Mesothelial cell of epicardium (in vitro differentiated cells): ENCODE data around the gene GZMM. TPM values are rescaled to one million over a fixed set of nuclear protein-coding genes. Genes with fewer than 3 reads are reported as not detected.

Source experiments
- DNase-seq, 2 experiments: peaks; one replicate each; pipeline ENCODE4 v3.0.0; 2021; ENCODE audit warnings: low spot score in 2 of 2; ENCODE audit not compliant: unreplicated experiment in 2 of 2
- H3K27ac Mint-ChIP-seq: 2 replicates; pipeline ENCODE4 v1.8.0; 2021; ENCODE audit warnings: mixed read lengths
- H3K27me3 Mint-ChIP-seq: 2 replicates; pipeline ENCODE4 v1.8.0; 2021; ENCODE audit warnings: low read depth, mixed read lengths
- H3K36me3 Mint-ChIP-seq: 2 replicates; pipeline ENCODE4 v1.8.0; 2021; ENCODE audit warnings: mixed read lengths
- H3K4me1 Mint-ChIP-seq: 2 replicates; pipeline ENCODE4 v1.8.0; 2021; ENCODE audit warnings: mixed read lengths
- H3K4me3 Mint-ChIP-seq: 2 replicates; pipeline ENCODE4 v1.8.0; 2021; ENCODE audit warnings: mild to moderate bottlenecking, moderate library complexity, mixed read lengths
- H3K9me3 Mint-ChIP-seq: 2 replicates; pipeline ENCODE4 v1.8.0; 2021; ENCODE audit warnings: mixed read lengths
- total RNA-seq: library from RNA; stranded (reverse); gene quantifications from 3 replicates; pipeline ENCODE4 v1.2.1, GENCODE V29; 2021
- TF ChIP-seq, protein P1 (sequence below): fragments of 200-600 bp; sonication (generic); IDR thresholded peaks from one replicate; pipeline ENCODE4 v1.5.0; 2021; ENCODE audit warnings: antibody characterized with exemption; ENCODE audit not compliant: unreplicated experiment

Gene GZMM
- total RNA-seq, 1 donor from 2014 or later: 0.40 TPM

DNA sequence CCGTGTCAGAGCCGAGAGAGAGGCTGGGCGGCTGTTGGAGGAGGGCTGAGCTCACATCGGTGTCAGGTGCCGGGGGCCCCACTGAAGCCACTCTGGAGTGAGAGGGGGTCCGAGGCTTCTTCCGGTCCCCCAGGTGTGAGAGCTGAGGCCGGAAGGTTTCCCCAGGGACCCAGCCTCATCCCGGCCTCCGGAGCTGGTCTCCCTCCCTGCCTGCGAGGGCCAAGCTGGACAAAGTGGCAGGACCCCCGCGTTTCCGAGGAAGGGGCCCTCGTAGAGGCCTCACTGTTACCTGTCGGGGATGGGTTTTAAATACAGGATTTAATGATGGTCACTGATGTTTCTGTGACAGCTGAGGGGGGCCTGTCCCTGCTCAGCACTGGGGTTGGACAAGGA is 52.4 kb downstream of the GZMM start:
- no peak for DNase-seq
- Mint-ChIP-seq H3K4me1 (peaks cover 3% of the 10 kb centered on the region), H3K27ac (no peak overlapping the region), H3K36me3 (no peaks in the 10 kb centered on the region), H3K27me3 (peaks cover 51% of the 10 kb centered on the region), H3K4me3 (no peak overlapping the region), H3K9me3 (no peaks in the 10 kb centered on the region)
- TF ChIP-seq, protein P1, sequence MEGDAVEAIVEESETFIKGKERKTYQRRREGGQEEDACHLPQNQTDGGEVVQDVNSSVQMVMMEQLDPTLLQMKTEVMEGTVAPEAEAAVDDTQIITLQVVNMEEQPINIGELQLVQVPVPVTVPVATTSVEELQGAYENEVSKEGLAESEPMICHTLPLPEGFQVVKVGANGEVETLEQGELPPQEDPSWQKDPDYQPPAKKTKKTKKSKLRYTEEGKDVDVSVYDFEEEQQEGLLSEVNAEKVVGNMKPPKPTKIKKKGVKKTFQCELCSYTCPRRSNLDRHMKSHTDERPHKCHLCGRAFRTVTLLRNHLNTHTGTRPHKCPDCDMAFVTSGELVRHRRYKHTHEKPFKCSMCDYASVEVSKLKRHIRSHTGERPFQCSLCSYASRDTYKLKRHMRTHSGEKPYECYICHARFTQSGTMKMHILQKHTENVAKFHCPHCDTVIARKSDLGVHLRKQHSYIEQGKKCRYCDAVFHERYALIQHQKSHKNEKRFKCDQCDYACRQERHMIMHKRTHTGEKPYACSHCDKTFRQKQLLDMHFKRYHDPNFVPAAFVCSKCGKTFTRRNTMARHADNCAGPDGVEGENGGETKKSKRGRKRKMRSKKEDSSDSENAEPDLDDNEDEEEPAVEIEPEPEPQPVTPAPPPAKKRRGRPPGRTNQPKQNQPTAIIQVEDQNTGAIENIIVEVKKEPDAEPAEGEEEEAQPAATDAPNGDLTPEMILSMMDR: no peak

DNA sequence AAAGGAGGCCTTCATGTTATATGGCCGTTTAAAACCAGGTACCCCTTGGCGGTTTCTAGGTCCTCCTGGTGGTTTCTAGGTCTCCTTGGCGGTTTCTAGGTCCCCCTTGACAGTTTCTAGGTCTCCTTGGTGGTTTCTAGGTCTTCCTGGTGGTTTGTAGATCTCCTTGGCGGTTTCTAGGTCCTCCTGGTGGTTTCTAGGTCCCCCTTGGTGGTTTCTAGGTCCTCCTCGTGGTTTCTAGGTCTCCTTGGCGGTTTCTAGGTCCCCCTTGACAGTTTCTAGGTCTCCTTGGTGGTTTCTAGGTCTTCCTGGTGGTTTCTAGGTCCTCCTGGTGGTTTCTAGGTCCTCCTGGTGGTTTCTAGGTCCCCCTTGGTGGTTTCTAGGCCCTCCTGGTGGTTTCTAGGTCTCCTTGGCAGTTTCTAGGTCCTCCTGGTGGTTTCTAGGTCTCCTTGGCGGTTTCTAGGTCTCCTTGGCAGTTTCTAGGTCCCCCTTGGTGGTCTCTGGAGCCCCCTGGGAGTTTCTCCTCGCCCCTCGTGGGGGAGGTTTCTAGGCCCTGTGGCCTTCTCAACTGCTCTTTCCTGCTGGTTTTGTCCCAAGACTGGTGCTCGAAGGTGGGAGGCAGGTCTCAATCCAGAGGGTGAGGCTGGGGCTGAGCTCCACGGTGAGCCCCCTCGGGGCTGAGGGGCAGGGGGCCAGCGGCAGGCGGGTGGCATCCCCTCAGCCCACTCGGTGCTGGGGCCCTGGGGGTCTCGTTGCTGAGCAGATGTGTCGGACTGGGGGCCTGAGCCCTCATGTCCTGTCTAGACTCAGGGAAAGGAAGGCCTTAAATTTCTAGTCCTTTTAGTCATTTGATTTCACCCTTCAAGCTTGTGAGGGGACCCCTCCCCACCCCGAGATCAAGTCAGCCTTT is 53.8 kb downstream of the GZMM start:
- TF ChIP-seq, protein P1: no peak
- DNase-seq: no peak
- no peak overlapping the region for H3K4me3 Mint-ChIP-seq
- H3K36me3 Mint-ChIP-seq: no peaks in the 10 kb centered on the region
- no peak overlapping the region for H3K27ac Mint-ChIP-seq
- H3K9me3 Mint-ChIP-seq: no peaks in the 10 kb centered on the region
- H3K27me3 Mint-ChIP-seq: peaks cover 37% of the 10 kb centered on the region
- H3K4me1 Mint-ChIP-seq: no peaks in the 10 kb centered on the region

Other genes with a start within 250 kb of the GZMM start
- gene MIER2, start 199.3 kb upstream of the GZMM start, total RNA-seq: 47.1 to 50.5 TPM (median 47.6 TPM) in 3 replicates
- gene C2CD4C, start 134.9 kb upstream of the GZMM start, total RNA-seq: 7.8 to 8.1 TPM (median 7.9 TPM) in 3 replicates
- 85.1 to 91.0 TPM (median 86.4 TPM) in 3 replicates for gene SHC2, start 83.0 kb upstream of the GZMM start, total RNA-seq
- gene MADCAM1, start 47.6 kb upstream of the GZMM start, total RNA-seq: 0.75 to 1.1 TPM (median 0.98 TPM) in 3 replicates
- gene TPGS1, start 36.6 kb upstream of the GZMM start, total RNA-seq: 30.8 to 32.4 TPM (median 32.3 TPM) in 3 replicates
- 98.1 to 106 TPM (median 99.5 TPM) in 3 replicates for gene CDC34, start 12.3 kb upstream of the GZMM start, total RNA-seq
- gene BSG, start 28.5 kb downstream of the GZMM start, total RNA-seq: 414 to 431 TPM (median 414 TPM) in 3 replicates
- gene HCN2, start 45.8 kb downstream of the GZMM start, total RNA-seq: 1.1 to 1.6 TPM (median 1.5 TPM) in 3 replicates
- 49.5 to 56.4 TPM (median 56.4 TPM) in 3 replicates for gene POLRMT, start 89.5 kb downstream of the GZMM start, total RNA-seq
- gene FGF22, start 95.8 kb downstream of the GZMM start, total RNA-seq: 0.25 to 0.38 TPM in 2 of 3 replicates, not detected in the other
- 41.6 to 47.3 TPM (median 47.1 TPM) in 3 replicates for gene RNF126, start 119.2 kb downstream of the GZMM start, total RNA-seq
- gene FSTL3, start 132.3 kb downstream of the GZMM start, total RNA-seq: 64.1 to 65.5 TPM (median 64.6 TPM) in 3 replicates
- gene PRSS57, start 151.4 kb downstream of the GZMM start, total RNA-seq: not detected in 3 replicates
- gene PALM, start 164.9 kb downstream of the GZMM start, total RNA-seq: 80.5 to 87.1 TPM (median 86.9 TPM) in 3 replicates
- gene MISP, start 207.1 kb downstream of the GZMM start, total RNA-seq: 1.4 to 2.2 TPM (median 1.5 TPM) in 3 replicates